ENCODE data around the gene IFNL4.

DNA sequence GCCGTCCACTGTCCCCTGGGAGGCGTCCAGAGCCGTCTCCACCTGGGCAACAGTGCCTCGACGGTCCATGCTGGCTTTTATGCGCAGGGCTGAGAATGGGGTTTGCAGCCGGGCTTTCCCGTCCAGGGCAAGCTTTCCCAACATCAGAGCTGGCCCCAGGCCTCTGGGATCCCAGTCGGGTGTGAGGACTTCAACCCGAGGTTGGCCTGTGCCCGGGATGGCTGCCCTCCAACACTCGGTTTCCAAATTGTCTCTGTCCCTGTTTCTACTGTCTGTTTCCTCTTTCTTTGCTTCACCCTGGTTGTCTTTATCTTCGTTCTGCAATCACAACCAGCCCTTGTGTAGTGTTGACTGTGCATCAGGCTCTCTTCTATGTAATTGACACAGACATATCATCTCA is at the start of gene IFNL4:
- TF ChIP-seq, protein P1, sequence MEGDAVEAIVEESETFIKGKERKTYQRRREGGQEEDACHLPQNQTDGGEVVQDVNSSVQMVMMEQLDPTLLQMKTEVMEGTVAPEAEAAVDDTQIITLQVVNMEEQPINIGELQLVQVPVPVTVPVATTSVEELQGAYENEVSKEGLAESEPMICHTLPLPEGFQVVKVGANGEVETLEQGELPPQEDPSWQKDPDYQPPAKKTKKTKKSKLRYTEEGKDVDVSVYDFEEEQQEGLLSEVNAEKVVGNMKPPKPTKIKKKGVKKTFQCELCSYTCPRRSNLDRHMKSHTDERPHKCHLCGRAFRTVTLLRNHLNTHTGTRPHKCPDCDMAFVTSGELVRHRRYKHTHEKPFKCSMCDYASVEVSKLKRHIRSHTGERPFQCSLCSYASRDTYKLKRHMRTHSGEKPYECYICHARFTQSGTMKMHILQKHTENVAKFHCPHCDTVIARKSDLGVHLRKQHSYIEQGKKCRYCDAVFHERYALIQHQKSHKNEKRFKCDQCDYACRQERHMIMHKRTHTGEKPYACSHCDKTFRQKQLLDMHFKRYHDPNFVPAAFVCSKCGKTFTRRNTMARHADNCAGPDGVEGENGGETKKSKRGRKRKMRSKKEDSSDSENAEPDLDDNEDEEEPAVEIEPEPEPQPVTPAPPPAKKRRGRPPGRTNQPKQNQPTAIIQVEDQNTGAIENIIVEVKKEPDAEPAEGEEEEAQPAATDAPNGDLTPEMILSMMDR (IDR thresholded peaks at IDR 0.05) = no peak
- no peak for TF ChIP-seq POLR2A (IDR thresholded peaks at IDR 0.05)

Measured in tibial nerve (tissue), 3 donors.